Measurements from ENCODE around the gene SLIT3. TPM values are rescaled to one million over a fixed set of nuclear protein-coding genes. Genes with fewer than 3 reads are reported as not detected.

SLIT3 gene
- total and polyA plus RNA-seq, 10 of the 15 experiments (the other 5 are each of a cell fraction or from before 2014, with no cell fraction given): 0.05 TPM; not detected in 9

DNA sequence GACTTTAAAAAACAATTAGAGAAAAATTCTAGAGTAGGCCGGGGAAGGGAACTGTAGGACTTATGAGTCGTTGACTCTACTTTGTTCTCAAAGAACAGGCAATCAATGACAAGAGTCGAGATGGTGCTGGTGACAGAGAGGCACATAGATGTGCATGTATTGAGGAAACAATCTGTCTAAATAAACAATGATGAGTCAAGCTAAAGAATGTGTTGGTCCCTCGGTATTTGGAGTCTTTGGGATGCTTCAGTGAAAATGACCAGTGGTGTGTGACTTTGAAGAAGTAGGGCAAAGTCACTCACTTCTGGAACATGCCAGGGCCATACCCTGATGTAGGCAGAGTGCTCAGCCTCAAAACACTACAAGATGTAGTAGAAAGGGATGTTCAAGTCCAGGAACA is 433.7 kb downstream of the SLIT3 start:
- RAD21 ChIA-PET (ENCODE audit: unreplicated experiment): no interaction called here
- no peak for FAIRE-seq
- H3K4me1 ChIP-seq (ENCODE audit: control insufficient read depth, insufficient read depth, low read length): no peaks in the 10 kb centered on the region
- H3K9me3 ChIP-seq (replicated peaks; ENCODE audit: control insufficient read depth, insufficient read depth, low read length): no peaks in the 10 kb centered on the region
- ATAC-seq: no peak
- no peak overlapping the region for H3K27ac ChIP-seq (ENCODE audit: control insufficient read depth, insufficient read depth)
- no peak overlapping the region for H2AFZ ChIP-seq (ENCODE audit: control insufficient read depth, low read depth, low read length)
- SMC1A ChIA-PET (ENCODE audit: uncharacterized antibody, unreplicated experiment): no interaction called here
- POLR2A ChIA-PET: no interaction called here
- peaks cover 0 to 2% of the 10 kb centered on the region in 2 experiments; a peak in 2 of 4 replicates for H3K27me3 ChIP-seq (replicated peaks in 1 of 2; ENCODE audit: control insufficient read depth in 2 of 2, insufficient read depth in 2 of 2, low read length in 1 of 2)
- CTCF ChIA-PET: no interaction called here
- TF ChIP-seq TBL1XR1 (IDR thresholded peaks at IDR 0.05; ENCODE audit: low read depth, low read length): no peak
- TF ChIP-seq, protein P1, sequence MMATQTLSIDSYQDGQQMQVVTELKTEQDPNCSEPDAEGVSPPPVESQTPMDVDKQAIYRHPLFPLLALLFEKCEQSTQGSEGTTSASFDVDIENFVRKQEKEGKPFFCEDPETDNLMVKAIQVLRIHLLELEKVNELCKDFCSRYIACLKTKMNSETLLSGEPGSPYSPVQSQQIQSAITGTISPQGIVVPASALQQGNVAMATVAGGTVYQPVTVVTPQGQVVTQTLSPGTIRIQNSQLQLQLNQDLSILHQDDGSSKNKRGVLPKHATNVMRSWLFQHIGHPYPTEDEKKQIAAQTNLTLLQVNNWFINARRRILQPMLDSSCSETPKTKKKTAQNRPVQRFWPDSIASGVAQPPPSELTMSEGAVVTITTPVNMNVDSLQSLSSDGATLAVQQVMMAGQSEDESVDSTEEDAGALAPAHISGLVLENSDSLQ (IDR thresholded peaks at IDR 0.05): no peak
- TF ChIP-seq POLR2AphosphoS5 (IDR thresholded peaks at IDR 0.05; ENCODE audit: low read length): no peak
- TF ChIP-seq, protein P2, sequence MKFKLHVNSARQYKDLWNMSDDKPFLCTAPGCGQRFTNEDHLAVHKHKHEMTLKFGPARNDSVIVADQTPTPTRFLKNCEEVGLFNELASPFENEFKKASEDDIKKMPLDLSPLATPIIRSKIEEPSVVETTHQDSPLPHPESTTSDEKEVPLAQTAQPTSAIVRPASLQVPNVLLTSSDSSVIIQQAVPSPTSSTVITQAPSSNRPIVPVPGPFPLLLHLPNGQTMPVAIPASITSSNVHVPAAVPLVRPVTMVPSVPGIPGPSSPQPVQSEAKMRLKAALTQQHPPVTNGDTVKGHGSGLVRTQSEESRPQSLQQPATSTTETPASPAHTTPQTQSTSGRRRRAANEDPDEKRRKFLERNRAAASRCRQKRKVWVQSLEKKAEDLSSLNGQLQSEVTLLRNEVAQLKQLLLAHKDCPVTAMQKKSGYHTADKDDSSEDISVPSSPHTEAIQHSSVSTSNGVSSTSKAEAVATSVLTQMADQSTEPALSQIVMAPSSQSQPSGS (IDR thresholded peaks at IDR 0.05; ENCODE audit: low read length): no peak
- TF ChIP-seq GABPA (IDR thresholded peaks at IDR 0.05; ENCODE audit: low read depth): no peak
- TF ChIP-seq POLR2A (IDR thresholded peaks at IDR 0.05; ENCODE audit: low read depth, low read length): no peak
- TF ChIP-seq SP1 (IDR thresholded peaks at IDR 0.05; ENCODE audit: low read depth, low read length): no peak
- no peak for TF ChIP-seq TCF3 (IDR thresholded peaks at IDR 0.05; ENCODE audit: borderline replicate concordance, insufficient read depth, low read depth, low read length)
- TF ChIP-seq, protein P3, sequence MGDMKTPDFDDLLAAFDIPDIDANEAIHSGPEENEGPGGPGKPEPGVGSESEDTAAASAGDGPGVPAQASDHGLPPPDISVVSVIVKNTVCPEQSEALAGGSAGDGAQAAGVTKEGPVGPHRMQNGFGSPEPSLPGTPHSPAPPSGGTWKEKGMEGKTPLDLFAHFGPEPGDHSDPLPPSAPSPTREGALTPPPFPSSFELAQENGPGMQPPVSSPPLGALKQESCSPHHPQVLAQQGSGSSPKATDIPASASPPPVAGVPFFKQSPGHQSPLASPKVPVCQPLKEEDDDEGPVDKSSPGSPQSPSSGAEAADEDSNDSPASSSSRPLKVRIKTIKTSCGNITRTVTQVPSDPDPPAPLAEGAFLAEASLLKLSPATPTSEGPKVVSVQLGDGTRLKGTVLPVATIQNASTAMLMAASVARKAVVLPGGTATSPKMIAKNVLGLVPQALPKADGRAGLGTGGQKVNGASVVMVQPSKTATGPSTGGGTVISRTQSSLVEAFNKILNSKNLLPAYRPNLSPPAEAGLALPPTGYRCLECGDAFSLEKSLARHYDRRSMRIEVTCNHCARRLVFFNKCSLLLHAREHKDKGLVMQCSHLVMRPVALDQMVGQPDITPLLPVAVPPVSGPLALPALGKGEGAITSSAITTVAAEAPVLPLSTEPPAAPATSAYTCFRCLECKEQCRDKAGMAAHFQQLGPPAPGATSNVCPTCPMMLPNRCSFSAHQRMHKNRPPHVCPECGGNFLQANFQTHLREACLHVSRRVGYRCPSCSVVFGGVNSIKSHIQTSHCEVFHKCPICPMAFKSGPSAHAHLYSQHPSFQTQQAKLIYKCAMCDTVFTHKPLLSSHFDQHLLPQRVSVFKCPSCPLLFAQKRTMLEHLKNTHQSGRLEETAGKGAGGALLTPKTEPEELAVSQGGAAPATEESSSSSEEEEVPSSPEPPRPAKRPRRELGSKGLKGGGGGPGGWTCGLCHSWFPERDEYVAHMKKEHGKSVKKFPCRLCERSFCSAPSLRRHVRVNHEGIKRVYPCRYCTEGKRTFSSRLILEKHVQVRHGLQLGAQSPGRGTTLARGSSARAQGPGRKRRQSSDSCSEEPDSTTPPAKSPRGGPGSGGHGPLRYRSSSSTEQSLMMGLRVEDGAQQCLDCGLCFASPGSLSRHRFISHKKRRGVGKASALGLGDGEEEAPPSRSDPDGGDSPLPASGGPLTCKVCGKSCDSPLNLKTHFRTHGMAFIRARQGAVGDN (IDR thresholded peaks at IDR 0.05): no peak
- TF ChIP-seq SREBF2 (IDR thresholded peaks at IDR 0.05; ENCODE audit: low read length): no peak
- no peak for TF ChIP-seq CBFB (IDR thresholded peaks at IDR 0.05; ENCODE audit: low read depth)
- no peak for TF ChIP-seq CBX3 (IDR thresholded peaks at IDR 0.05; ENCODE audit: borderline replicate concordance, low read depth)
- no peak for TF ChIP-seq RELA (IDR thresholded peaks at IDR 0.05; ENCODE audit: borderline replicate concordance, partially characterized antibody)
- TF ChIP-seq POU2F2 (IDR thresholded peaks at IDR 0.05; ENCODE audit: borderline replicate concordance, low read depth, low read length): no peak
- TF ChIP-seq, protein P4, sequence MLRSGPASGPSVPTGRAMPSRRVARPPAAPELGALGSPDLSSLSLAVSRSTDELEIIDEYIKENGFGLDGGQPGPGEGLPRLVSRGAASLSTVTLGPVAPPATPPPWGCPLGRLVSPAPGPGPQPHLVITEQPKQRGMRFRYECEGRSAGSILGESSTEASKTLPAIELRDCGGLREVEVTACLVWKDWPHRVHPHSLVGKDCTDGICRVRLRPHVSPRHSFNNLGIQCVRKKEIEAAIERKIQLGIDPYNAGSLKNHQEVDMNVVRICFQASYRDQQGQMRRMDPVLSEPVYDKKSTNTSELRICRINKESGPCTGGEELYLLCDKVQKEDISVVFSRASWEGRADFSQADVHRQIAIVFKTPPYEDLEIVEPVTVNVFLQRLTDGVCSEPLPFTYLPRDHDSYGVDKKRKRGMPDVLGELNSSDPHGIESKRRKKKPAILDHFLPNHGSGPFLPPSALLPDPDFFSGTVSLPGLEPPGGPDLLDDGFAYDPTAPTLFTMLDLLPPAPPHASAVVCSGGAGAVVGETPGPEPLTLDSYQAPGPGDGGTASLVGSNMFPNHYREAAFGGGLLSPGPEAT (IDR thresholded peaks at IDR 0.05; ENCODE audit: low read depth): no peak
- no TSS peak for BruUV-seq (replicated peaks)
- WGBS (ENCODE audit: insufficient coverage, insufficient replicate concordance, low lambda C conversion rate, missing lambda C conversion rate): 26% methylated on average over 4 of the region's 4 CpGs
- intact Hi-C loops (cut with micrococcal nuclease; ENCODE audit: unreplicated experiment): no loop called here
- in situ Hi-C loops (cut with MboI): no loop called here
- no peaks in the 10 kb centered on the region for H4K20me1 ChIP-seq (ENCODE audit: control insufficient read depth, insufficient read depth)
- H3K79me2 ChIP-seq (ENCODE audit: control insufficient read depth, insufficient read depth, low read length): no peaks in the 10 kb centered on the region
- H3K4me3 ChIP-seq: no peak overlapping the region
- no peak for DNase-seq (ENCODE audit: low read depth, low spot score)
- H3K4me2 ChIP-seq (ENCODE audit: control insufficient read depth, insufficient read depth): no peak overlapping the region
- no peak overlapping the region for H3K9ac ChIP-seq (ENCODE audit: control insufficient read depth, insufficient read depth, low read length)
- H3K36me3 ChIP-seq (ENCODE audit: control insufficient read depth in 2 of 2, insufficient read depth in 2 of 2, low read length in 1 of 2): no peaks in the 10 kb centered on the region
